GM12878 (cell line): ENCODE measurements around the gene SPARC. TPM values are rescaled to one million over a fixed set of nuclear protein-coding genes. Genes with fewer than 3 reads are reported as not detected.

Experiments
- polyA plus RNA-seq, 11 experiments: library from polyadenylated mRNA; depleted of rRNA in 4 of 11; unstranded in 6 of 11; stranded (reverse) in 5 of 11; fragments of >200 nt; fragmentation: Nextera tagmentation in 4 of 11; fragmentation: Illumina TruSeq in 1 of 11; extraction: Ambion mirVana in 4 of 11; extraction: Trizol in 1 of 11; gene quantifications; 1 replicate in 1 of 11; 2 replicates in 10 of 11; pipeline versions ENCODE4 v1.2.1 to v1.2.3, GENCODE V29; 2011 to 2016; ENCODE audit warnings: inconsistent platforms in 2 of 11, missing spikeins in 2 of 11, low read depth in 1 of 11
- small RNA-seq: library from RNA; depleted of rRNA; stranded (forward); fragments of <200 nt; gene quantifications from one replicate; pipeline ENCODE3, GENCODE V24; 2014
- total RNA-seq, 4 experiments: library from RNA; depleted of rRNA in 3 of 4; stranded (reverse); fragments of >200 nt in 3 of 4; fragmentation: Illumina TruSeq in 1 of 4; extraction: Trizol in 1 of 4; gene quantifications; 2 replicates each; pipeline versions ENCODE4 v1.2.1 to v1.2.3, GENCODE V29; 2013 to 2021

SPARC gene
- total and polyA plus RNA-seq, 10 of the 15 experiments (the other 5 are each of a cell fraction or from before 2014, with no cell fraction given) = 29.6 to 154 (median 57.0) TPM

Small RNA genes lying within 50 kb of the gene (small RNA-seq; reads per million reads assigned to genes)
- not detected for gene RN7SKP232

Other genes with a start within 250 kb of the SPARC start
- gene SLC36A1, start 239.3 kb downstream of the SPARC start, total RNA-seq (2014; rRNA removed) = 3.0 and 3.6 TPM in 2 replicates
- gene SLC36A1, start 239.3 kb downstream of the SPARC start, total RNA-seq (2014; rRNA removed; fragmentation: Illumina TruSeq; extraction: Trizol) = 2.3 and 2.8 TPM in 2 replicates
- gene SLC36A1, start 239.3 kb downstream of the SPARC start, total RNA-seq (2021) = 4.8 and 6.2 TPM in 2 replicates
- 3.7 and 8.2 TPM in 2 replicates for gene SLC36A1, start 239.3 kb downstream of the SPARC start, polyA plus RNA-seq (2011; rRNA removed)
- gene SLC36A1, start 239.3 kb downstream of the SPARC start, polyA plus RNA-seq (2014; fragmentation: Illumina TruSeq; extraction: Trizol) = 4.4 and 5.1 TPM in 2 replicates
- under 1 TPM; 0.50 to 0.66 TPM for gene SLC36A1, start 239.3 kb downstream of the SPARC start, polyA plus RNA-seq (2014; fragmentation: Nextera tagmentation; extraction: Ambion mirVana)
- 3.9 and 5.1 TPM in 2 replicates for gene SLC36A1, start 239.3 kb downstream of the SPARC start, polyA plus RNA-seq (2014; rRNA removed)
- gene SLC36A1, start 239.3 kb downstream of the SPARC start, polyA plus RNA-seq (2016; fragmentation: Nextera tagmentation; extraction: Ambion mirVana) = 1 to 10 TPM; 3.0 to 4.1 TPM
- 0.06 TPM in 1 of 2 replicates, not detected in the other for gene FAT2, start 95.6 kb downstream of the SPARC start, total RNA-seq (2014; rRNA removed)
- gene FAT2, start 95.6 kb downstream of the SPARC start, total RNA-seq (2014; rRNA removed; fragmentation: Illumina TruSeq; extraction: Trizol) = not detected in 2 replicates
- 0.03 TPM in 2 replicates for gene FAT2, start 95.6 kb downstream of the SPARC start, total RNA-seq (2021)
- gene FAT2, start 95.6 kb downstream of the SPARC start, polyA plus RNA-seq (2011; rRNA removed) = 0.03 and 0.04 TPM in 2 replicates
- 0.01 and 0.02 TPM in 2 replicates for gene FAT2, start 95.6 kb downstream of the SPARC start, polyA plus RNA-seq (2014; fragmentation: Illumina TruSeq; extraction: Trizol)
- not detected for gene FAT2, start 95.6 kb downstream of the SPARC start, polyA plus RNA-seq (2014; fragmentation: Nextera tagmentation; extraction: Ambion mirVana)
- 0.01 TPM in 1 of 2 replicates, not detected in the other for gene FAT2, start 95.6 kb downstream of the SPARC start, polyA plus RNA-seq (2014; rRNA removed)
- under 1 TPM; 0.01 to 0.03 TPM for gene FAT2, start 95.6 kb downstream of the SPARC start, polyA plus RNA-seq (2016; fragmentation: Nextera tagmentation; extraction: Ambion mirVana)
- 136 and 139 TPM in 2 replicates for gene ATOX1, start 71.7 kb upstream of the SPARC start, total RNA-seq (2014; rRNA removed)
- gene ATOX1, start 71.7 kb upstream of the SPARC start, total RNA-seq (2014; rRNA removed; fragmentation: Illumina TruSeq; extraction: Trizol) = 130 and 139 TPM in 2 replicates
- 140 and 158 TPM in 2 replicates for gene ATOX1, start 71.7 kb upstream of the SPARC start, total RNA-seq (2021)
- gene ATOX1, start 71.7 kb upstream of the SPARC start, polyA plus RNA-seq (2011; rRNA removed) = 94.4 and 161 TPM in 2 replicates
- gene ATOX1, start 71.7 kb upstream of the SPARC start, polyA plus RNA-seq (2014; fragmentation: Illumina TruSeq; extraction: Trizol) = 138 and 231 TPM in 2 replicates
- gene ATOX1, start 71.7 kb upstream of the SPARC start, polyA plus RNA-seq (2014; fragmentation: Nextera tagmentation; extraction: Ambion mirVana) = 100 to 1,000 TPM; 576 to 642 TPM
- gene ATOX1, start 71.7 kb upstream of the SPARC start, polyA plus RNA-seq (2014; rRNA removed) = 237 and 259 TPM in 2 replicates
- gene ATOX1, start 71.7 kb upstream of the SPARC start, polyA plus RNA-seq (2016; fragmentation: Nextera tagmentation; extraction: Ambion mirVana) = 100 to 1,000 TPM; 377 to 419 TPM
- gene G3BP1, start 85.0 kb upstream of the SPARC start, total RNA-seq (2014; rRNA removed) = 137 and 148 TPM in 2 replicates
- gene G3BP1, start 85.0 kb upstream of the SPARC start, total RNA-seq (2014; rRNA removed; fragmentation: Illumina TruSeq; extraction: Trizol) = 182 and 190 TPM in 2 replicates
- 255 and 269 TPM in 2 replicates for gene G3BP1, start 85.0 kb upstream of the SPARC start, total RNA-seq (2021)
- gene G3BP1, start 85.0 kb upstream of the SPARC start, polyA plus RNA-seq (2011; rRNA removed) = 113 and 119 TPM in 2 replicates
- 158 TPM in 2 replicates for gene G3BP1, start 85.0 kb upstream of the SPARC start, polyA plus RNA-seq (2014; fragmentation: Illumina TruSeq; extraction: Trizol)
- gene G3BP1, start 85.0 kb upstream of the SPARC start, polyA plus RNA-seq (2014; fragmentation: Nextera tagmentation; extraction: Ambion mirVana) = 10 to 100 TPM; 49.7 to 52.7 TPM
- gene G3BP1, start 85.0 kb upstream of the SPARC start, polyA plus RNA-seq (2014; rRNA removed) = 86.7 and 87.0 TPM in 2 replicates
- 100 to 1,000 TPM; 416 to 438 TPM for gene G3BP1, start 85.0 kb upstream of the SPARC start, polyA plus RNA-seq (2016; fragmentation: Nextera tagmentation; extraction: Ambion mirVana)
- gene GLRA1, start 237.9 kb upstream of the SPARC start, total RNA-seq (2014; rRNA removed) = not detected in 2 replicates
- not detected in 2 replicates for gene GLRA1, start 237.9 kb upstream of the SPARC start, total RNA-seq (2014; rRNA removed; fragmentation: Illumina TruSeq; extraction: Trizol)
- not detected in 2 replicates for gene GLRA1, start 237.9 kb upstream of the SPARC start, total RNA-seq (2021)
- not detected in 2 replicates for gene GLRA1, start 237.9 kb upstream of the SPARC start, polyA plus RNA-seq (2011; rRNA removed)
- gene GLRA1, start 237.9 kb upstream of the SPARC start, polyA plus RNA-seq (2014; fragmentation: Illumina TruSeq; extraction: Trizol) = not detected in 2 replicates
- not detected for gene GLRA1, start 237.9 kb upstream of the SPARC start, polyA plus RNA-seq (2014; fragmentation: Nextera tagmentation; extraction: Ambion mirVana)
- gene GLRA1, start 237.9 kb upstream of the SPARC start, polyA plus RNA-seq (2014; rRNA removed) = not detected in 2 replicates
- not detected for gene GLRA1, start 237.9 kb upstream of the SPARC start, polyA plus RNA-seq (2016; fragmentation: Nextera tagmentation; extraction: Ambion mirVana)